Right cardiac atrium (tissue), 5 donors: ENCODE measurements around the gene TMEM269. TPM values are rescaled to one million over a fixed set of nuclear protein-coding genes. Genes with fewer than 3 reads are reported as not detected.

Experiments
- ATAC-seq, 2 donors: fragments of 200-7000 bp; cut with Tn5 transposase; one replicate each; pipeline versions ENCODE4 v1.8.0 to v1.9.1; 2020; ENCODE audit warnings: moderate library complexity in 2 of 2, mild to moderate bottlenecking in 1 of 2
- DNase-seq, 3 donors: peaks; one replicate each; pipeline ENCODE4 v3.0.0-alpha.2; 2020
- H3K27ac ChIP-seq: one replicate; pipeline ENCODE4 v1.5.1; 2013; ENCODE audit warnings: mild to moderate bottlenecking, low read length, control low read depth, moderate library complexity
- H3K27me3 ChIP-seq: one replicate; pipeline ENCODE4 v1.6.1; 2013; ENCODE audit not compliant: control insufficient read depth, insufficient read depth
- H3K4me1 ChIP-seq: one replicate; pipeline ENCODE4 v1.6.1; 2013; ENCODE audit warnings: low read length; ENCODE audit not compliant: control insufficient read depth, insufficient read depth
- H3K4me3 ChIP-seq: one replicate; pipeline ENCODE4 v1.5.1; 2013; ENCODE audit warnings: low read length, control low read depth
- H3K9me3 ChIP-seq: one replicate; pipeline ENCODE4 v1.6.1; 2013; ENCODE audit warnings: low read length; ENCODE audit not compliant: control insufficient read depth
- WGBS: extraction: QIAGEN DNeasy Blood & Tissue Kit; methylation state at CpG from one replicate; pipeline ENCODE4 v1.1.7; 2013; 5-methylcytosine and 5-hydroxymethylcytosine counted together
- intact Hi-C, 4 donors: fragments of 100-400 bp; cut with DNase I; formaldehyde crosslinking; loops; one replicate each; pipeline versions ENCODE4 v1.11.0 to v1.14.0; 2022 to 2023
- polyA plus RNA-seq: library from polyadenylated mRNA; stranded (reverse); fragments of 200-250 nt; gene quantifications from one replicate; pipeline ENCODE4 v1.2.3, GENCODE V29; 2013
- total RNA-seq, 4 donors: library from RNA; stranded (reverse); fragmentation: NEBNext Ultra II Directional; extraction: Animal tissue kit (Norgen Biotek cat#: 25700); gene quantifications; one replicate each; pipeline ENCODE4 v1.2.1, GENCODE V29; 2021
- donor health status: healthy with polysubstance abuse.
- donor health status: DM: no; HTN: yes; CAD: no.
- donor health status: DM: no; HTN: no; CAD: no.
- donor health status: DM: no; HTN: yes; CAD: no; lungs with severe emphysema.
- donor health status: DM: yes; HTN: yes; CAD: no.

Gene TMEM269
- total and polyA plus RNA-seq, 5 donors = 0.06 TPM; not detected in 4

DNA sequence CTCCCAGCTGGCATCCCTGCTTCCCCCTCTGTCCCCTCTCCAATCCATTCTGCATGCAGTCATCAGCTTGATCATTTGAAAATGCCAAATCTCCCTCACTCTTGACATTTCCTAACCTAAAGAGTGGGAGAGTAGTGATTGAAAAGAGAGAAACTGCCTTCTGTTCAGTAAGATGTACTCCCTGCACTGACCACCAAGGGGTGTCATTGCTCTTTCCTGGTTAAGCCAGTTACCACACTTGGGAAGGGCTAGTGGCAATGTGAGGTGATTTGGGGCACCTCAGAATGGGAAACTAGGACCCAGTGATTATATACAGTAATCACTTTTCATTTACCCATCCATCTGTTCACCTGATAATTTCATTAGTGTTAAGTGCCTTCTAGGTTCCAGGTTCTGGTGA, 6.9 kb upstream of the TMEM269 start:
- ATAC-seq = peak; percentile 52 to 57
- Histone ChIP-seq H3K27me3 (no peaks in the 10 kb centered on the region), H3K4me1 (peaks cover 1% of the 10 kb centered on the region), H3K4me3 (no peak overlapping the region), H3K9me3 (no peaks in the 10 kb centered on the region), H3K27ac (no peak overlapping the region)
- intact Hi-C loops = loop anchor here in 1 of 4 donors (10.0 kb wide), 1 partner anchor 297 kb away; no protein-coding TSS in a partner anchor
- DNase-seq = no peak

DNA sequence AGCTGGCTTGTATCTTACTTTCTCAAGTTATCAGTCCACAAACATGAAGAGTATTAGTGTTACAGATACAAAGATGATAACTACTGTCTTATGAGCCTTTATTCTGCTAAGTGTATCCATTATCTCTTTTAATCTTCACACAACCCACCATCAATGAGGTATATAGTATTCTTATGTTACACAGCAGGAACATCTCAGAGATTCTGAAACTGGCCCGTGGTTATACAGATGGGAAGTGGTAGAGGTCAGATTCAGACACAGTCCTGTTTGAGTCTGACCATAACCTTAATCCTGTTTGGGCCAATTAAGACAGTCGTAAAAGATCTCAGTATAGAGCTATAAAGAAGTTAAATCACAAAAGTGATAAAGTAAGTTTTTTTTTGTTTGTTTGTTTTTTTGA, 5.1 kb upstream of the TMEM269 start:
- intact Hi-C loops = loop anchor here in 2 of 4 donors (10.0 kb wide), 1 partner anchor 295 kb away; no protein-coding TSS in a partner anchor
- no peak overlapping the region for H3K27ac ChIP-seq
- ATAC-seq (no peak), DNase-seq (no peak)
- no peak overlapping the region for H3K4me3 ChIP-seq
- H3K4me1 ChIP-seq = no peaks in the 10 kb centered on the region
- no peaks in the 10 kb centered on the region for H3K9me3 ChIP-seq
- 81% methylated on average over 2 of the region's 2 CpGs for WGBS
- no peaks in the 10 kb centered on the region for H3K27me3 ChIP-seq

DNA sequence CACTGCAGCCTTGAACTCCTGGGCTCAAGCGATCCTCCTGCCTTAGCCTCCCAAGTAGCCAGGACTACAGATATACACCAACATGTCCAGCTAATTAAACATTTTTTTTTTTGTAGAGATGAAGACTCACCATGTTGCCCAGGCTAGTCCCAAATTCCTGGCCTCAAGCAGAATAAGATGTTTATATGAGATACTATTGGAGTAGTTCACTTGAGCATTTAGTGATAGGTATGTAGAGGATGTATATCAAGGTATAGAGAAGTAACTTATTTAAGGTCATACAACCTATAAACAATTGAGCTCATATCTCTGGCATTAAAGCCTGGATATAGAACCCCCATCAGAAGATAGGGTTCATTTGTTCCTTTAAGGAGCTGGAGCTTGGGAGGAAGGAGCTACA, 4.6 kb upstream of the TMEM269 start:
- no peak overlapping the region for H3K4me3 ChIP-seq
- H3K9me3 ChIP-seq = no peaks in the 10 kb centered on the region
- DNase-seq (no peak), ATAC-seq (no peak)
- H3K27me3 ChIP-seq = no peaks in the 10 kb centered on the region
- WGBS = 96% methylated on average over 1 of the region's 1 CpG
- intact Hi-C loops = loop anchor here in 1 of 4 donors (10.0 kb wide), 1 partner anchor 295 kb away; no protein-coding TSS in a partner anchor
- no peak overlapping the region for H3K27ac ChIP-seq
- H3K4me1 ChIP-seq = no peaks in the 10 kb centered on the region

DNA sequence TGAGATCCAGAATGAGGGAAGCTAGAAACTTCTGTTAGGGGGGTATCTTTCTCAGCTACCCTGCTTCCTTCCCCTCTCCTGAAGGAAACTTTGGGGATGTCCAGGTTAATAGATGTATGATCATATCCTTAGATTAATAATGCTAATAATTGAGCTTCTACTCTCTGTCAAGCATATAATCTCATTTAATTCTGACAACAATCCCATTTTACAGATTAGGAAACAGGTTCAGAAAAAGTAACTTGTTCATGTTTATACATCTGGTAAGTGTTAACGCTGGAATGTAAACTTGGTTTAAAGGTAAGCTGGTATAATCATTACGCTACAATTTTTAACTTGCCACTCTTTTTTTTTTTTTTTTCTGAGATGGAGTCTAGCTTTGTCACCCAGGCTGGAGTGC, 1.7 kb upstream of the TMEM269 start:
- Histone ChIP-seq H3K4me3 (no peak overlapping the region), H3K27ac (no peak overlapping the region), H3K4me1 (no peaks in the 10 kb centered on the region), H3K9me3 (no peaks in the 10 kb centered on the region), H3K27me3 (no peaks in the 10 kb centered on the region)
- no peak for ATAC-seq
- intact Hi-C loops = loop anchor here in 1 of 4 donors (10.0 kb wide), 1 partner anchor 292 kb away; no protein-coding TSS in a partner anchor
- 99% methylated on average over 2 of the region's 2 CpGs for WGBS
- DNase-seq = no peak

DNA sequence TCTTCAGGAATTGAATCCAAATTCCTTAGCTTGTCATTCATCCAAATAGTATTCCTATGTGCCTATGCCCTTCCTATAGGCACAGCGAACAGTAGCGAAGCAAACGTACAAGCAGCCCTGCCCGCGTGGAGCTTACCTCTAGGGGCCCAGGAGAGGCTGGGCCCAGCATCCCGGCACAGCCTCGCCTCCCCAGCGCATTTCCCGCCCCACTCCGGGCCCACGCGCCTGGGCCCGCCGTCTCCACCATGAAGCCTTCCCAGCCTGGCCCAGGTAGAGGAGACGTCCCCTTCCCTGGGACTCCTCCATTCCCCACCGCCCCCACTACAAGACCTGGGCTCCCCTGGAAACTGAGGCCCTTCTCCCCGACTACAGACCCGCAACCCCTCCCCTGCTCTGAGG, 245 bp upstream of the TMEM269 start:
- Histone ChIP-seq H3K4me3 (no peak overlapping the region), H3K27ac (no peak overlapping the region), H3K9me3 (no peaks in the 10 kb centered on the region), H3K4me1 (no peaks in the 10 kb centered on the region), H3K27me3 (no peaks in the 10 kb centered on the region)
- DNase-seq = no peak
- 84% methylated on average over 18 of the region's 18 CpGs for WGBS
- peak; percentile 25 to 37 for ATAC-seq
- intact Hi-C loops = loop anchor here in 1 of 4 donors (10.0 kb wide), 1 partner anchor 290 kb away; no protein-coding TSS in a partner anchor

DNA sequence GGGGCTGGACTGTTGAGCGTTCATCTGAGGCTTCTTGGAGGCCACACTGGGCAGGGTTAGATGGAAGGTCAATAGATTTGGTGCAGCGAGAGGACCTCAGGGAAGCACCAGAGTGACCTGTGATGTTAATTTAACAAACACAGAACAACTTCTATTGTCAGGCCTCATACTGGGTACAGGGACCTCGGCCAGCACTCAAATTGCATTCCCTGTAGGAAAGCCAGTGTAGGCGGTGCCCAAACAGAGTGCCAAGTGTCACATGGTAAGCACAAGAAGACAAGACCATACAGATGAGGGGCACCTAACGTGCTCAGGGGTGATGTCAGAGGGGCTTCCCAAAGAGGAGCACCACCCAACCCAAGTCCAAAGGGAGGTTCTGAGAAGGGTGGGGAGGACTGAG, 1.3 kb downstream of the TMEM269 start:
- ATAC-seq = no peak
- 86% methylated on average over 5 of the region's 5 CpGs for WGBS
- intact Hi-C loops = loop anchor here in 1 of 4 donors (10.0 kb wide), 1 partner anchor 289 kb away; no protein-coding TSS in a partner anchor
- DNase-seq = no peak
- Histone ChIP-seq H3K4me1 (no peaks in the 10 kb centered on the region), H3K4me3 (no peak overlapping the region), H3K27me3 (no peaks in the 10 kb centered on the region), H3K9me3 (no peaks in the 10 kb centered on the region), H3K27ac (no peak overlapping the region)

DNA sequence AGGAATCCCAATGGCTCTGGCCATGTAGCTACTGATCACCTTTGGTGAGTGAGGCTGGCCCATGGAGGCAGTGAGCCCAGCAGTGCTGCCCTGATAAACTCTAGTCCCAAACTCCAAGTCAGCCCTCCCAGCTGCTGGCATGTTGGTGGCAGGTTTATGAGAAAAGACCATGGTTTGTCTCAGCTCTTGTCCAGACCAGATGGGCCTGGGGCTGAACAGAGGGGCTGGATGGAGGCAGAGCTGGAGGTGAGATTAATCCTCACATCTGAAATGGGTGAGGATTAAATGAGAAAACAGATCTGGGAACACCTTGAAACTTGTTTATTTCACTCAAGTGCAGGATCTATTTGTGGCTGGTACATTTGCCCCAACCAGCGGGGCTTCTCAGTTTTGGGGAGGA, 3.2 kb downstream of the TMEM269 start:
- Histone ChIP-seq H3K9me3 (no peaks in the 10 kb centered on the region), H3K27ac (no peak overlapping the region), H3K4me3 (no peak overlapping the region), H3K4me1 (no peaks in the 10 kb centered on the region), H3K27me3 (no peaks in the 10 kb centered on the region)
- no peak for DNase-seq
- ATAC-seq = no peak
- intact Hi-C loops = loop anchor here in 1 of 4 donors (10.0 kb wide), 1 partner anchor 287 kb away; no protein-coding TSS in a partner anchor
- WGBS = 97% methylated on average over 1 of the region's 1 CpG

DNA sequence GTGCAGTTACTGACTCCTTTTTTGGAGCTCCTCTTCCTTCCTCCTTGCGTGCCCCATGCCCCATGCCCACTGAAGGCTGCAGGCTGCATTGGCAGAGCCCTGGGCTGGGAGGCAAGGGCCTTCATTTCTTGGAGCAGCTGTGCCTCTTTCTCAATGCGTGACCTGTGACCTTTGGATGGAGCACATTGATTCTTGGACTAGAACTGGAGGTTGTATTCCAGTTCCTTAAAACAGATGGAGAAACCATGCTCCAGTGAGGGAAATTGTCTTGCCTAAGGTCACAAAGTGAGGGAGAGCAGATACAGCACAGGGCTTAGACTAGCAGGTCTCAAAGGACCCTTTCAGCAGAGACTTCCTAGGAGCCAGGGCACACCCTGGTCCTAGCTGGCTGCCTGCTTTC, 9.0 kb downstream of the TMEM269 start:
- intact Hi-C loops = no loop called here
- Histone ChIP-seq H3K4me3 (no peak overlapping the region), H3K4me1 (no peaks in the 10 kb centered on the region), H3K27ac (no peak overlapping the region), H3K9me3 (no peaks in the 10 kb centered on the region), H3K27me3 (no peaks in the 10 kb centered on the region)
- peak in 1 of 2 donors; percentile 61 for ATAC-seq
- DNase-seq = no peak
- WGBS = 87% methylated on average over 2 of the region's 2 CpGs

DNA sequence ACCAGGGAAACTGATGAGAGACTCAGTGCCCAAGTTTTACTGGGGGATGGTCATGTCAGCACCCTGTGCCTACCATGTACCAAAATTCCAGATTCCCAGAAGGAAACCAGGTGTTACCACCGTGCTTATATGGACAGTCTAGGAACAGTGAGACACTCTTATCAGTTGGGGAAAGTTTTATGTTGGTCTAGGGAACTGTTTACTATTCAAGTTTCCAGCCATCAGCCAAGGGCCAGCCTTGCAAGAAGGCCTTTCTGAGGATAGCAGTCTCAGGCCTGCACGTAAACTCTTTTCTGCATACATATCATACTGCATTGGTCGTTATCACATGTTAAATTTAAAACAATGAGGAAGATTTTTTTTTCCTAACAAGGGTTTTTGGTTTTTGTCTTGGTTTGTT, 12.6 kb downstream of the TMEM269 start:
- intact Hi-C loops = no loop called here
- ATAC-seq (no peak), DNase-seq (no peak)
- Histone ChIP-seq H3K4me3 (no peak overlapping the region), H3K27ac (no peak overlapping the region), H3K27me3 (no peaks in the 10 kb centered on the region), H3K9me3 (no peaks in the 10 kb centered on the region), H3K4me1 (no peaks in the 10 kb centered on the region)
- 80% methylated on average over 3 of the region's 3 CpGs for WGBS

DNA sequence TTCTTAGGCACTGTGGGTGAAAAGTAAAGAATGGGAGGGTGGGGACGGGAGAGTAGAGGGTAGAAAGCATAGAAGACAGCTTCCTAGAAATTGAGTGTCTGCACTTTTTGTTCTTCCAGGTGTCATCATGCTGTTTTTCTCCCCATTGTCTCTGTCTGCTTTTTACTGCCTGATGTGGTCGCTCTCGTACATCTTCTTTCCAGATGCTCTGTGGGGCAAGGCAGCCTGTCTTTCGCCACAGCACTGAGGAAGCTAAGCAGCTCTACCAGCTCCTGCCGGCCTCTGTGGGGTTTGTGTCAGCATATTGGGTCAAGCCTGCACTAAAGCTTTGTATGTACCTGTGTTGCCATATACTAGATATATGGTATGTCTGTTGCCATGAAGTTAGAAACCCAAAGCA, 13.2 kb downstream of the TMEM269 start:
- intact Hi-C loops = no loop called here
- H3K27me3 ChIP-seq = no peaks in the 10 kb centered on the region
- H3K27ac ChIP-seq = no peak overlapping the region
- DNase-seq = no peak
- WGBS = 85% methylated on average over 5 of the region's 5 CpGs
- no peak for ATAC-seq
- H3K9me3 ChIP-seq = no peaks in the 10 kb centered on the region
- no peak overlapping the region for H3K4me3 ChIP-seq
- H3K4me1 ChIP-seq = no peaks in the 10 kb centered on the region

DNA sequence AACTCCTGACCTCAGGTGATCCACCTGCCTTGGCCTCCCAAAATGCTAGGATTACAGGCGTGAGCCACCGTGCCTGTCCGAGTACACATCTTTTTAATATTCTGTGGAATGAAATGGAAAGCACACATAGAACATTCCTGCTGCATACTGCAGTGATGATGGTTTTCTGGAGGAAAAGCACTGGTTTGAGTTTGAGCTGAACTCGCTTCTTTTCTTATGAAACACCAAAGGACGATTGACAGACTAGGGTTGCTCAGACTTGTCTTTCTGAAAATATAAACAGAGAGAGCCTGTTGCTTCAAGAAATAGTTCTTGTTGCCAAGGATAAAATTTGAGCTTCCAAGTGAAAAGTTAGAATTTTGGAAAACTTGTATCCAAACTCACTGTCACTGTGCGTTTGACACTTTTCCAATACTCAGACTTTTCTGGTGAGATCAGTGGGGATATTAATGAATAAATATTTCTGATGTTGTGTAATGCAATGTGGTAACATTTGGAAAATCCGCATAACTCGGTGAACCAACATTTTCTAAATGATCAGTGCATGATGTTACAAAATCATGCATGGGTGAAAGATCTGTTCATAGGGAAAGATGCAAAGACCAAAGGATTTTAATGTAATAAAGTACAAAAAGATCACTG, 17.2 kb downstream of the TMEM269 start:
- Histone ChIP-seq H3K4me1 (no peaks in the 10 kb centered on the region), H3K27me3 (no peaks in the 10 kb centered on the region), H3K9me3 (no peaks in the 10 kb centered on the region), H3K27ac (no peak overlapping the region), H3K4me3 (no peak overlapping the region)
- DNase-seq (no peak), ATAC-seq (no peak)
- 68% methylated on average over 8 of the region's 8 CpGs for WGBS
- intact Hi-C loops = no loop called here

DNA sequence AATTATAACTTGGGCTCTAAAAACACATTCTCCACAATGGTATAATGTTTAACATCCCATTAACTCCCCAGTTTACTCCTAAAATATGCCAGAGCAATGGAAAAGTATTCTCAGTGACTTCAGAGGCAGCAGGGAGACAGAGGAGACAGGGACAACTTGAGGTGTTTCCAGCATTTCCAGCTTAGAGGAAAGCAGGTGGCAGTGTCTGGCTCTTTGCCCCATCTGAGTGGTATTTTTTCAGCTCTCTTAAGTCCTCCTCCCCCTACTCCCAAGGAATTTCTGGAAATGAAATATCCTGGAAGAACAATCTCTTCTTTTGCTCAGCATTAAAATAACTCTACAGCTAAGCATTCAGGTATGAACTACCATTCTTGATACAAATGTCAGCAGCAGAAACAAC, 21.4 kb downstream of the TMEM269 start:
- no peak overlapping the region for H3K4me3 ChIP-seq
- no peak overlapping the region for H3K27ac ChIP-seq
- DNase-seq = no peak
- intact Hi-C loops = no loop called here
- H3K27me3 ChIP-seq = no peaks in the 10 kb centered on the region
- H3K4me1 ChIP-seq = no peaks in the 10 kb centered on the region
- H3K9me3 ChIP-seq = no peaks in the 10 kb centered on the region
- ATAC-seq = no peak
